ENCODE results near the gene CLEC19A. TPM values are rescaled to one million over a fixed set of nuclear protein-coding genes. Genes with fewer than 3 reads are reported as not detected.

CLEC19A gene
- total RNA-seq, 1 experiment from 2014 or later: not detected

DNA sequence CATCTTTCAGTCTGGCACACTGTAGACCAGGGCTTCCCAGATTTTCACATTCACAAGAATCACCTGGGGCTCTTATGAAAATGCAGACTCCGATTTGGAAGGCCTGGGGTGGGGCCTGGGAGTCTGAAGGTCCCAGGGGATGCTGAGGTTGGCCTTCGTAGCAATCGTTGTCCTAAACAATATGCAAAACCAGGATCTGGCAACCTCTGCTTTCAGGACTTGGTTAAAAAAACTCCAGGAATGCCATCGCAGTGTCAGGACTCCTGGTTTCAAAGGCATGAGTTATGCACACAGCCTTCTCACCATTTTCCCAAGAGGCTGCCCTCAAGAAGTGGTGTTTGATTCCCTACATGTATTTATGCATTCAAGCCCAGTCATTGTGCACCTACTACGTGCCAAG, 6.7 kb downstream of the CLEC19A start:
- TF ChIP-seq EZH2 (IDR thresholded peaks at IDR 0.05; ENCODE audit: borderline replicate concordance, low read depth, low read length, poor library complexity, severe bottlenecking): no peak
- TF ChIP-seq, protein P1, sequence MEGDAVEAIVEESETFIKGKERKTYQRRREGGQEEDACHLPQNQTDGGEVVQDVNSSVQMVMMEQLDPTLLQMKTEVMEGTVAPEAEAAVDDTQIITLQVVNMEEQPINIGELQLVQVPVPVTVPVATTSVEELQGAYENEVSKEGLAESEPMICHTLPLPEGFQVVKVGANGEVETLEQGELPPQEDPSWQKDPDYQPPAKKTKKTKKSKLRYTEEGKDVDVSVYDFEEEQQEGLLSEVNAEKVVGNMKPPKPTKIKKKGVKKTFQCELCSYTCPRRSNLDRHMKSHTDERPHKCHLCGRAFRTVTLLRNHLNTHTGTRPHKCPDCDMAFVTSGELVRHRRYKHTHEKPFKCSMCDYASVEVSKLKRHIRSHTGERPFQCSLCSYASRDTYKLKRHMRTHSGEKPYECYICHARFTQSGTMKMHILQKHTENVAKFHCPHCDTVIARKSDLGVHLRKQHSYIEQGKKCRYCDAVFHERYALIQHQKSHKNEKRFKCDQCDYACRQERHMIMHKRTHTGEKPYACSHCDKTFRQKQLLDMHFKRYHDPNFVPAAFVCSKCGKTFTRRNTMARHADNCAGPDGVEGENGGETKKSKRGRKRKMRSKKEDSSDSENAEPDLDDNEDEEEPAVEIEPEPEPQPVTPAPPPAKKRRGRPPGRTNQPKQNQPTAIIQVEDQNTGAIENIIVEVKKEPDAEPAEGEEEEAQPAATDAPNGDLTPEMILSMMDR (conservative IDR thresholded peaks at IDR 0.05; ENCODE audit: low read depth, low read length): no peak
- intact Hi-C loops (cut with micrococcal nuclease; ENCODE audit: unreplicated experiment): no loop called here
- CTCF ChIA-PET: no interaction called here
- Histone ChIP-seq H3K27ac (ENCODE audit: low read depth, low read length, poor library complexity, severe bottlenecking) (no peak overlapping the region), H3K9me3 (ENCODE audit: low read depth, low read length, poor library complexity, severe bottlenecking) (no peaks in the 10 kb centered on the region), H3K4me3 (ENCODE audit: low read depth, low read length, poor library complexity, severe bottlenecking) (no peak overlapping the region), H3K36me3 (ENCODE audit: insufficient read depth, low read length, poor library complexity, severe bottlenecking) (no peaks in the 10 kb centered on the region), H3K4me1 (ENCODE audit: insufficient read depth, low read length, poor library complexity, severe bottlenecking) (peaks cover 6% of the 10 kb centered on the region), H3K27me3 (replicated peaks; ENCODE audit: insufficient read depth, low read depth, low read length, poor library complexity) (peaks cover 6% of the 10 kb centered on the region)
- no TSS peak for BruUV-seq (replicated peaks)
- POLR2A ChIA-PET (ENCODE audit: low non-redundant PET): no interaction called here
- no peak for DNase-seq (ENCODE audit: low spot score)

DNA sequence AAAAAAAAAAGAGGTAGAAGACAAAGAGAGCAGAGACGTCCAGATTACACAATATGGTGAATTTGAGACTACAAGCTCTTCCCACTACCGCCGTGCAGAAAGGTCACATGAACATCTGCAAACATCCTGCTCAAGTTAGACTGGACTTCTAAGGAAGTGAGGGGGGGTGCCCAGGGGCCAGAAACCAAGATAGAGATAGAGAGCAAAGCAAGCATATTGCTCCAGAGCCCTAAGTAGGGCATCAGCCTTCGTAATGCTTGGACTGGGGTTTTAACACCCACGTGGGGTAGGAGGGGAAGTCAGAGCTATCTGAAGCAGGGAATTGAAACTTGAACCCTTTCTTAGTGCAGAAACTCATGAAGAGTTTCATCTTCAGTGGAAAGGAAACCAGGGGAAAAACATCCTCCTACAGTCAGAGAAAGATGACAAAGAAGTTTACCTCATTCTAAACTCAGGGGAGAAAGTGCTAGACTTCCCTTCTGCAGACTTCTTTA, 8.7 kb downstream of the CLEC19A start:
- no TSS peak for BruUV-seq (replicated peaks)

DNA sequence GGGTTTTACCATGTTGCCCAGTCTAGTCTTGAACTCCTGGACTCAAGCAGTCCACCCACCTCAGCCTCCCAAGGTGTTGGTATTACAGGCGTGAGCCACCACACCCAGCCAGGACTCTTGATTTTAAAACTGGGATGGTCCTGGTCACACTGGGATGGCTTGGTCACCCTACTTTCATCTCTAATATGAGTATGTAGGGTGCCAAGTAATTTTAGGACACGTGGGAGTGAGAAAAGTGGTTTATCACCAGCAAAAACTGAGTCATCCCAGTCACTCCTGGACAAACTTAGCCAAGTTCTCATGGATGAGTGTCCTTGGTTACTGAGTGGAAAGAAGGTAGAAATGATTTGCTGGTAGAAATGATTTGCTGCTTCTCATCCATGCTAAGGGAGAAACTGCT, 9.9 kb downstream of the CLEC19A start:
- ChIA-PET CTCF (no interaction called here), POLR2A (ENCODE audit: low non-redundant PET) (no interaction called here)
- H3K4me3 ChIP-seq (ENCODE audit: low read depth, low read length, poor library complexity, severe bottlenecking): no peak overlapping the region
- DNase-seq (ENCODE audit: low spot score): no peak
- no TSS peak for BruUV-seq (replicated peaks)
- no peaks in the 10 kb centered on the region for H3K36me3 ChIP-seq (ENCODE audit: insufficient read depth, low read length, poor library complexity, severe bottlenecking)
- H3K27me3 ChIP-seq (replicated peaks; ENCODE audit: insufficient read depth, low read depth, low read length, poor library complexity): peaks cover 11% of the 10 kb centered on the region
- H3K4me1 ChIP-seq (ENCODE audit: insufficient read depth, low read length, poor library complexity, severe bottlenecking): peaks cover 6% of the 10 kb centered on the region
- intact Hi-C loops (cut with micrococcal nuclease; ENCODE audit: unreplicated experiment): no loop called here
- no peak overlapping the region for H3K27ac ChIP-seq (ENCODE audit: low read depth, low read length, poor library complexity, severe bottlenecking)
- no peaks in the 10 kb centered on the region for H3K9me3 ChIP-seq (ENCODE audit: low read depth, low read length, poor library complexity, severe bottlenecking)
- TF ChIP-seq EZH2 (IDR thresholded peaks at IDR 0.05; ENCODE audit: borderline replicate concordance, low read depth, low read length, poor library complexity, severe bottlenecking): no peak
- TF ChIP-seq, protein P1 (conservative IDR thresholded peaks at IDR 0.05; ENCODE audit: low read depth, low read length): no peak

More for the DNA sequence above, 8.7 kb downstream of the CLEC19A start:
- intact Hi-C loops (cut with micrococcal nuclease; ENCODE audit: unreplicated experiment): no loop called here
- no peak overlapping the region for H3K4me3 ChIP-seq (ENCODE audit: low read depth, low read length, poor library complexity, severe bottlenecking)
- POLR2A ChIA-PET (ENCODE audit: low non-redundant PET): no interaction called here
- no peaks in the 10 kb centered on the region for H3K9me3 ChIP-seq (ENCODE audit: low read depth, low read length, poor library complexity, severe bottlenecking)
- TF ChIP-seq EZH2 (IDR thresholded peaks at IDR 0.05; ENCODE audit: borderline replicate concordance, low read depth, low read length, poor library complexity, severe bottlenecking): no peak
- TF ChIP-seq, protein P1 (conservative IDR thresholded peaks at IDR 0.05; ENCODE audit: low read depth, low read length): no peak
- H3K27ac ChIP-seq (ENCODE audit: low read depth, low read length, poor library complexity, severe bottlenecking): no peak overlapping the region
- H3K36me3 ChIP-seq (ENCODE audit: insufficient read depth, low read length, poor library complexity, severe bottlenecking): no peaks in the 10 kb centered on the region
- DNase-seq (ENCODE audit: low spot score): no peak
- peaks cover 11% of the 10 kb centered on the region for H3K27me3 ChIP-seq (replicated peaks; ENCODE audit: insufficient read depth, low read depth, low read length, poor library complexity)
- CTCF ChIA-PET: no interaction called here
- H3K4me1 ChIP-seq (ENCODE audit: insufficient read depth, low read length, poor library complexity, severe bottlenecking): peaks cover 6% of the 10 kb centered on the region
